ENCODE measurements around the gene ZMYM5. TPM values are rescaled to one million over a fixed set of nuclear protein-coding genes. Genes with fewer than 3 reads are reported as not detected.

Gene ZMYM5
- total and polyA plus RNA-seq, 2 of the 4 experiments (the other 2 are of a cell fraction): 7.0 to 10.2 TPM

GRCh38 chr13:19781526-19781925 is 81.9 kb downstream of the ZMYM5 start:
- no peak for ATAC-seq (ENCODE audit: low read depth)
- BruUV-seq (replicated peaks): no TSS peak
- H2BK120ac ChIP-seq (ENCODE audit: low read depth, low read length): no peak overlapping the region
- no peaks in the 10 kb centered on the region for H3K4me1 ChIP-seq (ENCODE audit: control insufficient read depth, insufficient read depth, low read length)
- H3K56ac ChIP-seq (ENCODE audit: extremely low read depth, insufficient read depth, low read length): peak overlapping the region; percentile 74; the same call in 1 of the 2 replicates
- peak overlapping the region; percentile 91 for H3K27ac ChIP-seq (ENCODE audit: insufficient read depth, low read length)
- H4K8ac ChIP-seq (ENCODE audit: low read depth in 2 of 2, low read length in 2 of 2): peak overlapping the region; percentile 25 to 82; a peak in 2 of 4 replicates
- H3K14ac ChIP-seq (replicated peaks; ENCODE audit: low read depth, low read length): peak overlapping the region; percentile 92
- H3K9me3 ChIP-seq (ENCODE audit: control insufficient read depth, insufficient read depth, low read length): no peaks in the 10 kb centered on the region
- peak overlapping the region; percentile 98 for H3K23ac ChIP-seq (ENCODE audit: low read depth, low read length)
- H2BK5ac ChIP-seq (ENCODE audit: low read depth, low read length, poor library complexity, severe bottlenecking): peak overlapping the region; percentile 82
- no peaks in the 10 kb centered on the region for H3K27me3 ChIP-seq (ENCODE audit: control insufficient read depth, insufficient read depth, low read length)
- no peak overlapping the region for H2BK15ac ChIP-seq (ENCODE audit: low read depth, low read length)
- POLR2A ChIA-PET (ENCODE audit: unreplicated experiment): no interaction called here
- no peak overlapping the region; the same call in 1 of the 2 replicates for H4K5ac ChIP-seq (ENCODE audit: low read depth, low read length)
- CTCF ChIA-PET: no interaction called here
- peak overlapping the region; percentile 94 for H2AK9ac ChIP-seq (replicated peaks; ENCODE audit: low read depth, low read length, poor library complexity)
- in situ Hi-C loops (cut with MboI; ENCODE audit: low sequenced_read_pairs) (no loop called here), intact Hi-C loops (cut with micrococcal nuclease) (loop anchor here (5.0 kb wide), 1 partner anchor 81 kb away; the partner anchor contains the start of gene ZMYM5), dilution Hi-C loops (cut with HindIII; ENCODE audit: low sequenced_read_pairs, unreplicated experiment) (no loop called here)
- H3K4me3 ChIP-seq (ENCODE audit: insufficient read depth, low read depth, low read length): peak overlapping the region; percentile 80
- H3K18ac ChIP-seq (ENCODE audit: low read depth, low read length): no peak overlapping the region
- peak overlapping the region; percentile 94 for H3K9ac ChIP-seq (ENCODE audit: low read depth, low read length)
- H3K4me2 ChIP-seq (ENCODE audit: low read depth, low read length): peak overlapping the region; percentile 100
- no peaks in the 10 kb centered on the region for H3K9me1 ChIP-seq (ENCODE audit: insufficient read depth, low read length)
- peak overlapping the region; percentile 61 for H2AK5ac ChIP-seq (ENCODE audit: low read depth, low read length)
- no peak for DNase-seq
- no peak overlapping the region for H2BK20ac ChIP-seq (ENCODE audit: low read depth, low read length)
- H3K36me3 ChIP-seq (ENCODE audit: control insufficient read depth, insufficient read depth, low read length): no peaks in the 10 kb centered on the region; the same call in 1 of the 2 replicates
- peaks cover 0 to 5% of the 10 kb centered on the region in 2 experiments; a peak in 2 of 4 replicates for H3K79me1 ChIP-seq (ENCODE audit: low read depth in 1 of 2, low read length in 2 of 2)
- peak overlapping the region; percentile 78 for H3K4ac ChIP-seq (ENCODE audit: low read depth, low read length)
- no peak for TF ChIP-seq CTCF (conservative IDR thresholded peaks at IDR 0.05; ENCODE audit: low read depth, low read length)
- TF ChIP-seq MAZ (IDR thresholded peaks at IDR 0.05; ENCODE audit: borderline replicate concordance, low read depth, low read length): no peak
- TF ChIP-seq RFX5 (IDR thresholded peaks at IDR 0.05; ENCODE audit: low read depth, low read length): no peak
- TF ChIP-seq, protein P1, sequence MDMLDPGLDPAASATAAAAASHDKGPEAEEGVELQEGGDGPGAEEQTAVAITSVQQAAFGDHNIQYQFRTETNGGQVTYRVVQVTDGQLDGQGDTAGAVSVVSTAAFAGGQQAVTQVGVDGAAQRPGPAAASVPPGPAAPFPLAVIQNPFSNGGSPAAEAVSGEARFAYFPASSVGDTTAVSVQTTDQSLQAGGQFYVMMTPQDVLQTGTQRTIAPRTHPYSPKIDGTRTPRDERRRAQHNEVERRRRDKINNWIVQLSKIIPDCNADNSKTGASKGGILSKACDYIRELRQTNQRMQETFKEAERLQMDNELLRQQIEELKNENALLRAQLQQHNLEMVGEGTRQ (IDR thresholded peaks at IDR 0.05; ENCODE audit: low read depth, low read length): no peak
- TF ChIP-seq BHLHE40 (IDR thresholded peaks at IDR 0.05; ENCODE audit: low read depth, low read length): no peak
- no peak for TF ChIP-seq ELK1 (IDR thresholded peaks at IDR 0.05; ENCODE audit: borderline replicate concordance, low read depth, low read length)
- no peak for TF ChIP-seq CEBPB (IDR thresholded peaks at IDR 0.05; ENCODE audit: low read depth, low read length)
- no peak for TF ChIP-seq RCOR1 (IDR thresholded peaks at IDR 0.05; ENCODE audit: insufficient replicate concordance, low read length)
- no peak for TF ChIP-seq MXI1 (IDR thresholded peaks at IDR 0.05; ENCODE audit: borderline replicate concordance, low read depth, low read length)
- TF ChIP-seq SMC3 (IDR thresholded peaks at IDR 0.05; ENCODE audit: low read depth, low read length): no peak
- TF ChIP-seq MAFK (IDR thresholded peaks at IDR 0.05; ENCODE audit: low read depth, low read length): no peak
- no peak for TF ChIP-seq RAD21 (IDR thresholded peaks at IDR 0.05; ENCODE audit: low read length)
- no peak for TF ChIP-seq CHD1 (IDR thresholded peaks at IDR 0.05; ENCODE audit: low read depth, low read length)
- peak overlapping the region; percentile 53; the same call in 1 of the 2 replicates for H4K91ac ChIP-seq (ENCODE audit: insufficient read depth, low read depth, low read length)
- peaks cover 16% of the 10 kb centered on the region for H4K20me1 ChIP-seq (ENCODE audit: insufficient read depth, low read length)
- peak overlapping the region; percentile 89 for H2AFZ ChIP-seq (replicated peaks; ENCODE audit: low read length, poor library complexity)
- no CpG with 5 or more reads among the region's 9 CpGs for WGBS, 2 experiments (ENCODE audit: extremely low coverage in 2 of 2, insufficient read length in 1 of 2)

Data from IMR-90 (cell line).